Pulmonary artery endothelial cell (primary cell): Measurements from ENCODE around the gene OBSL1. TPM values are rescaled to one million over a fixed set of nuclear protein-coding genes. Genes with fewer than 3 reads are reported as not detected.

Source experiments
- DNase-seq: peaks from one replicate; pipeline ENCODE4 v3.0.0-alpha.2; 2011; ENCODE audit warnings: low read depth, low spot score
- total RNA-seq: library from RNA; depleted of rRNA; stranded (reverse); fragments of >200 nt; gene quantifications from 2 replicates; pipeline ENCODE4 v1.2.3, GENCODE V29; 2014

OBSL1 gene
- total RNA-seq, 1 donor from 2014 or later = 15.6 TPM

DNA sequence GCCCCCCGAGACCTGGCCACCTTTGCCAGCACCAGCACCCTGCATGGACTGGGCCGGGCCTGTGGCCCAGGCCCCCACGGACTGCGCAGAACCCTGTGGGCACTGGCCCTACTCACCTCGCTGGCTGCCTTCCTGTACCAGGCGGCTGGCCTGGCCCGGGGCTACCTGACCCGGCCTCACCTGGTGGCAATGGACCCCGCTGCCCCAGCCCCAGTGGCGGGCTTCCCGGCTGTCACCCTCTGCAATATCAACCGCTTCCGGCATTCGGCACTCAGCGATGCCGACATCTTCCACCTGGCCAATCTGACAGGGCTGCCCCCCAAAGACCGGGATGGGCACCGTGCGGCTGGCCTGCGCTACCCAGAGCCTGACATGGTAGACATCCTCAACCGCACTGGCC, 56.5 kb downstream of the OBSL1 start:
- no peak for DNase-seq

DNA sequence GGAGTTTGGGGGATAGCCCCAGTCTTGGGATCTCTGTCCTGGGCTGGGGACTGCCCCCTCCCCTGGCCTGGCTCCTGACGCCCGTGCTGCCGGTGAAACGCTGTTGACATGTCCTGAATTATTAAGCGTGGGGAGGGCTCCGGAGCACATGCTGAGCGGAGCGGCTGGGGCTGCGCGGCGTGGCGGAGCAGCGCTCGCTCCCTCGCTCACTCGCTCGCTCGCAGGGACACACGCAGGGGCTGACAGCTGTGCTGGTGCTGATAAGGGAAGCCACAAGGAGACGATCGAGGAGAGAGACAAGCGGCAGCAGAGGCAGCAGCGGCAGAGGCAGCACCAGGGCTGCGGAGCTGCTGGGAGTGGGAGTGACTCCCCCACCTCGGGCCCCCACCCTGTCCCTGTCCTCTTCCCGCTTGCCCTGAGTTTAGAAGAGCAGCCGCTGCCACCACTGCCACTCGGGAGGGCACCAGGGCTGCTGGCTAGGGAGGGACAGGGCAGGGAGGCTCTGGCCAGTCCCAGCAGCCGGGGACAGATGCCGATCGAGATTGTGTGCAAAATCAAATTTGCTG, 57.1 kb downstream of the OBSL1 start, which contains the start of gene ASIC4:
TSS of gene ASIC4 (plus strand) at position 287 of the 566 bp plus-strand sequence. CDS start at position 530, 243 bp downstream.
- DNase-seq = no peak

DNA sequence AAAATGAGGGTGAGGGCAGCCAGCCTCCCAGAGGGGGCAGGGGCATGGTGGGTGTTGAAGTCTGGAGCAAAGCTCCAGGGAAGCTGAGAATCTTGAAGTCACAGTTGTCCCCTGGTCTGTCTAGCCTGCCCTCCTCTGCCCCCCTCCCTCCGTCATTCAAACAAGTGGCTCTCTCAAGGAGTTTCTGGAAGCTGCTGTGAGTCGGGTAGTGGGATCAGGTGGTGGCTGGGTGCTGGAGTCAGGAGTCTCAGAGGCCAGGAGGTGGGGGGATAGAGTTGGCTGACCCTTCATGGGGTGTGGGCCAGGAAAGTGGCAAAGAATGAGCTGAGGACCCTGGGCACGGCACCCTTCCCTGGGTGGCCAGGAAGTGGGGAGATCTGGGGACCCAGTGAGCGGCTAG, 57.6 kb downstream of the OBSL1 start:
- no peak for DNase-seq

DNA sequence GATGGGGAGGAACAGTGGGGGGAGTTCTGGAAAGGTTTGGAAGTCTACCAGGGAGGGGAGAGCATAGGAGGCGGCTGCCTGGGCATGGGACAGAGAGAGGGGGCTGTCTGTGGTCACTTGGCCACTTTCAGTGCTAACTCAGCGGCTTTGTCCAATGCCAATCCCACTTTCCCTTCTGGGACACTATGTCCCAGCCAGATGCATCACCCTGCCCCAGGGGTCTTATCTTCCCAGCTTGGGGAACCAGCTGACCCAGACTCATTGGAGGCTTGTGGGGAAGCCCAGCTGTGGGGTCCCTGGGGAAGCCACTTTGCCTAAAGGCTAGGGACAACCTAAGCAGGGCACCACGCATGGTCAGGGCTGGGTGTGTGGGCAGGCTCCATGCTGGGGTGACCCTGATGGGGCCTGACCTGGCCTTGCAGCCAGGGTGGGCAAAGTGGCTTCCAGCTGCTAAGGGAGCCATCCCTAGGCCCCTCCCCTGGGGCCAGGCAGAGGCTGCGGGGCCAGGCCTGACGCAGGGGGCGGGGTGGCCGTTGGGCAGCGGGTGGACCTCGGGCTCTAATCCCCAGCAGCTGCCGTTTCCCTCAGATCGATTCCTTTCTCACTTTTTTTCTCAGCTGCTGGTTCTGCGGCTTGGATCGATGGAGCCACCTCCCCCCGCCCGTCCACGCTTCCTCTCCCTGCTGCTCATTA, 58.7 kb downstream of the OBSL1 start:
- no peak for DNase-seq

DNA sequence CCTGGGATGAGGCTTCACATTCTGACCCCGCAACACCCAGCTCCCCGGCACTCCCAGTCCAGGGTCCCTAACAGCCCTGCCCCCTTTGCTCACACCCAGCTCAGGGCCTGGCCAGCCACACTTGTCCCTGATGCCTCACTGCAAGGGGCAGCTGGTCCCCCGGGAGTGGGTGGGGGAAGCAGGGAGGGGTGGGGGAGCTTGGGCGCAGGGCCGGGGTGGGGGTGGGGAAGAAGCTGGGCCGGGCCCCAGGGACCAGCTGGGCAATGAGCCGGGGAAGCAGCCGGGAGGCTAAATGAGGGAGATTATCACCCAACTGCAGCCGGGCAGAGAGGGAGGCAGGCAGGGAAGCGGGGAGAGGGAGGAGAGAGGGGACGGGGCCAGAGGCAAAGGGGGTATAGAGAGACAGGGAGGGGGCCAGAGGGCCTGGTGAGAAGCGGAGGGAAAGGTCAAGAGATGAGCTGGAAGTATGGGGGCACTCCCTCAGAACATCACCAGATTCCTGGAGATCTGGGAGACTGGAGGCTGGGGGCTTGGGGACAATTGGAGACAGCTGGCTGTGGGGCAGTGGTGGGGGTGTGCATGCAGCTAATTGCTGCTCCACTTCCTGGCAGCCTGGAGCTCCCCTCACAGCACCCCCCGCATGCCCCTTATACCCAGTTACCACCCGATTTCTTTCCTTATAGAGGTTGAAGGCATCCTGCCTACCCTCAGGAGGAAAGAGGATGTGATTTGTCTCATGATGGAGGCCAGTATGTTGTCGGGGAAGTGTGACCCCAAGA, 59.6 kb downstream of the OBSL1 start:
- no peak for DNase-seq

DNA sequence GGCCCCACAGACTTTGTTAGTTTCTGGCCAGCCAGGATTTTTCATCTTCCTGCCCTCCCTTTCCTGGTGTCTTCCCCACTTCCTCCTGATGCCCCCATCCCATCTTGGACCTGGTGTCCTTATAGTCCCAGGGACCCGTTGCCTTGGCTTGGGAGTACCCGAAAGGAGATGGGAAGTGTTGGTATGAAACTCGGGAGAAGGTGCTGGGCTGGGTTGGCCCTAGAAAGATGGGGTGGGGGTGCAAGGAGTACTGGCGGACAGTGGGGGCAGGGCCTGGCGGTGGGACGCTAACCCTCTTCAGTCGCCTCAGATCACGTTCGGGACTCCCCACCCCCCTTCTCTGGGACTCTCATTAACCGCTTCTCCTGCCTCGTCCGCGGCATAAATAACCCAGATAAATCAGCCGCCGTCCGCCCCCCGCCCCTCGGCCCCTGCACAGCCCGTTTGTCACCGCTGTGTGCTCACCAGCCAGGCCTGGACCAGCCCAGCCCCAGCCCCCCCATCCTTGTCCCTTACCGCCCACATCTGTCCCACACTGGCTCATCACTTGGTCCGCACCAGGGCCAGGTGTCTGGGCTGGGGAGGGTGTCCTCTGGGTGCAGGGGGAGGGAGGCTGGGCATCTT, 60.7 kb downstream of the OBSL1 start:
- DNase-seq = no peak

DNA sequence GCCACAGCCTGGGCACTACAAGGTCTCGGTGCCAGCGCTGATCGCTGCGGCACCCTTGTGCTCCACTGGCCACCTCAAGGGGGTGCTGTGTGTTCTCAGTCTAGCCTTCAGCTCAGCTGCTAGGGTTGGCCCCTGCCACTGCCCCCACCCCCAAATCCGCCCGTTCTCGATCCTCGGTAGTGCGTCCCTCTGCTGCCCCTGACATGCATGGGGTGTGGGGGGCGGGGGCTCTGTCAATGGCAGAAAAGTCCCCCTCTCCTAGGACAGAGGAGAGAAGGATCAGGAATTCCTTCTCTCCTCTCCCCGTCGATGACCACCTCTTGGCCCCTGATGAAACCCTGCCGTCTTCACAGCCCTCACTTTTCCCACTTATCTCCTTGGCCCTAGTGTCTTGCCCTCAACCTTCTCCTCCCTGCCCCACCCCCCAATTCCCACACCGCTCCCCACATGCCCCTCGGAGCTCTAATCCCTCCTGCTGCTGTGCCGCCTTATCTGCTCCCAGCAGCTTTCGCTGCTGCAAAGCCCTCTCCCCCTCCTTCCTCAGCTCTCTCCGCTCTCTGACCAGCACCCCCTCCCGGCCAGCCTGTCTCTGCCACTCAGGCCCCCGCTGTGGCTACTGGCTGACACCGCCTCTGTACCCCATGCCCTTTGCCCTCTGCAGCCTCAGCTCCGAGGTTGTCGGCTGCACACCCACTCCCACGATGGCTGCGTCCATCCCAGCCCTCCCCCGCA, 61.4 kb downstream of the OBSL1 start:
- DNase-seq = peak; percentile 17

DNA sequence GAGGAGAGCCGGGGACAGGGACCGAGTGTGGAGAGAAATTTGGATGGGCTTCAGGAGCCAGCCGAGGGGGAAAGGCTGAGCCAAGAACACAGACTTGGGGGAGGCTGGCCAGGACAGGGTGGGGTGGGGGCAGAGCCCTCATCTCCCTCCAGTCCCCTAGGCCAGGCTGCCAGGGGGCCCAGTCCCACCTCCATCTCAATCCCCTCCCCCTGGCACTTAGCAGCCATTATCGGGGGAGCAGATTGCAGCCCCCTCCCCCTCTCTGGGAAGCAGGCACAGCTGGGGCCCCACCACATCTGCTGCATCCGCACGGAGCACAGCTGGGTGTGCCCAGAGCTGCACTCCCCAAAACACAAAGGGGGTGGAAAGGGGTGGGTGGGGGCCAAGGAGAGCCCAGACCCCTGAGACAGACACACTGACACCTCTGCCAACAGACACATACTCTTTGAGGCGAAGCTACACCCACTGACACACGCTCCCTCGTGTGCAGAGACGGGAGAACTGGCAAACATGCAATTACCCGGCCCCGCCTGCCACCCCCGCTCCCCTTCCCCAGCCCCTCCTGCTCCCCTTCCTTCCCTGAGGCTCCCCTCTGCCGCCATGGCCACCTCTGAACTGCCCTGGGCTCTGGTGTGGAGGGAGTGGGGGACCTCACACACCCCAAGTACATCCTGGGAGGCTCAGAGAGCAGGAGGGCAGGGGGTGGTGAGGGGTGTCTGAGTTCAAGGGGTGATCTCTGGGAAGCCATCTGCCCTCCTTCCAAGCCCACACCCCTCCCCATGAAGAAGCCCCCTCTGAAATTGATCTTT, 62.2 kb downstream of the OBSL1 start:
- DNase-seq = no peak

DNA sequence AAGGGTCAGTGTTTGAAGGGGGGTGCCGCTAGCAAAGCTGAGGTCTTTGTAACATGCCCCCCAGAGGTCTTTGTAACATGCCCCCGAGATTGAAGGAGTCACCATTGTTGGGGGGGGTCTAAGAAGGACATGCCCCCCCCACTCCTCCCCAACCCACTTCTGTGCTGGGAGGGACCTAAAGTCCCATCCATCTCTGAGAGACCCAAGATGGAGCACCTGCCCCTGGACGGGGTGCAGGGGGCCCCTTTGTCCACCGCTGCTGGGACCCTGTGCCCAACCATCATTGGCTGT, 63.0 kb downstream of the OBSL1 start:
- no peak for DNase-seq

DNA sequence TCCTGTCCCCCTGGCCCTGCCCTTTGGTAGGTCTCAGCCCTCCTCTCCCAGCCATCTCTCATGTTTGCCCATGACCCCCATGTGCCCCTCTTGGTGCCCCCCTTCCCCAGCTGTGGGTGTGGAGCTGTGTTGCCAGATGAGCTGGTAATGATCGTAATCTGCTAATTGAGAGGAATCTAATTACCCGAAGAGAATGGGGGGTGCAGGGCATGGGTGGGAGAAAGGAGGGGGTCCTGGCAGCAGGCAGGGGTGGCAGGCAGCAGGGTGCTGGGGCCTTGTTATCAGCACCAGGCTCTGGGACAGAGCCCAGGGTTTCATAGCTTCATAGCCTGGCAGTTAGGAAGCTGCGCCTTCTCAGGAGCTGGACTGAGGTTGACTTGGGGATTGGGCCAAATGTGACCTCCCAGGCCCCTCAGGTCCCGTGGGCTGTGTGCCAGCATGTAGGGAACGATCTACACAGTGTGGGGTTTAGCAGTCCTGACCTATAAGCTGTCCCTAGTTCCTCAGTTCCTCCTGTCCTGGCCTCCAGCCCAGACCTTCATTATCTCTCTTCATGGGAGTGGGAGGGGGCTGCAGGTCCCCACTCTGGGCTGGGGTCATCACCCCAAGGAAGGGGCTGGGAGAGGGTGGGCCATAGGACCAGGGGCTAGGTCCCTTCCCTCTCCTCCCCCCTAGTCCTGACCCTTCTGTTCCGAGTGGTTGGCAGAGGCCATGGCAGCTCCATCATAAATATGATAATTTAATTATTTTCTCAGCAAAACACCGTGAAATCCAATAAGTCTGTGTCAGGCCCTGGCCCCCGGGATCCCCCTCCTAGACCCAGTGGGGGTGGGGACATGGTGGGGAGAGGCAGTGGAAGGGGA, 63.5 kb downstream of the OBSL1 start:
- no peak for DNase-seq

DNA sequence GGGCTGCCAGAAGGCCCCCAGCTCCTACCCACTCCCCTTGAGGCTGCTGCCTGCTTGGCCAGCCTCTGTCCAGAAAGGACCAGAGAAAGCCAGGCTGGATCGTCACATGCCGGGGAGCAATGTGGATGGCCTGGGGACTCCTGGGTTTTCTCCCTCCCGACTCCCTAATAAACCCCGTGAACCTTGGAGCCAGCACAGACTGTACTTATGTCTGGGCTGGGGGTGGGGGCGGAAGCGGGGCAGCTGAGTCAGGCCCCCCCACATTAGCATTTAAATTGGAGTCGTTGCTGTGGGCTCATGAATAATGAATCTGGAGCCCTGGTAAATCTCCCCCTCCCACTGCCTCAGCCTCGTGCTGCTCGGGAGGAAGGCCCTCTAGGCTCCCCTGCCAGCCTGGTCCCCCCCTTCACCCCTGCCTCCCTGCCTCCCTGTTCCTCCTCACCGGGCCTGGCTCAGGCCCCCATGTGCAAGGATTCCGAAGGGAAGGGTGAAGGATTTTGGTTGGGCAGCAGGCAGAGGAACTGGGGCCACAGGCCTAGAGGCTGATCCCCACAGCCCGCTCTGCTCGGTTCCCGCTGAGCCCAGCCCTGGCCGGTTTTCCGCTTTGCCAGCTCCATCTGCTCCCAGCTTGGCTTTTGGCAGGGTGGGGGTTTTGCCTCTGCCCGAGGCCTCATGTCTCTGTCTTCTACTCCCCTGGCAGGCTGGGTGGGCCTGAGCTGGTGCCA, 64.4 kb downstream of the OBSL1 start:
- DNase-seq = no peak

DNA sequence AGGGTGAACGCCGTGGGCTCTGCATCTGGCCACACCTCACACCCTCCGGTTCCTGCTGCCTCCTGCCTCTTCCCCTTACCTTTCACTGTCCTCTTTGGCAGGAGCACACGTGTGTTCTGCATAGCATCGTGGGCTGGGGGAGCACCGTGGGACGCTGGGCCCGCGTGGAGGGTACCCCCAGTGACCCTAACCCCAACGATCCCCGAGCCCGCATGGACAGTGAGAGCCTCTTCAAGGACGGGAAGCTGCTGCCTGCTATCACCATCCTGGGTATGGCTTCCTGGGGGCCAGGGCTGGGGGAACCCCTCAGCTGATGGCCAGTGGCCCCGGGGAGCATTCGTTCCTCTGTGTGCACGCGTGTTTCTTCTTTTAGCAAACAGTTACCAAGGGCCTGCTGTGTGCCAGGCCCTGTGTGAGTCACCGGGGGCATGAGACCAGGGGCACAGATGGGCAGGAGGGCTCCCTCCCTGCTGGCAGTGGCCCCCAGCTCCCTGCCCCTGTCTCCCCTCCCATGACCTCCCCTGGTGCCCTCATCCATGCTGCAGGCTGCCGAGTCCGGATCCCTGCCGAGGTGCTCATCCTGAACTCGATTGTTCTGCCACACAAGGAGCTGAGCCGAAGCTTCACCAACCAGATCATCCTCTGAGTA, 65.1 kb downstream of the OBSL1 start:
- no peak for DNase-seq

DNA sequence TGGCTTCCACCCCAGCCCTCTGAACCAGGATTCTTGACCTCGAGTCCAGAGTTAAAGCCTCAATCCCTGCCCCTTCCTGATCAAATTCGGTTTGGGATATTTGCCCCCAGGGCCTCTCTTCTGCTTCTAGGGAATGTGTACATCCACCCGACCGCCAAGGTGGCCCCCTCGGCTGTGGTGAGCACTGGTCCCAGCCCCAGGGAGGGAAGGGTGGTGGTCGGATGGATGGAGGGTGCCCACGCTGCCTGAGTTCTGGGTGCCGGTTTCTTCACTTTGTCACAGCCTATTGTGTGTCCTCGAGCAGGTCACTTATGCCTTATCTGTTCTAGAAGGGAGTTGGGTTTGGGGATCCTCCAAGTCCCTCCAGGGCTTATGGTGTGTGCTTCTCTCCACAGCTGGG, 65.8 kb downstream of the OBSL1 start:
- no peak for DNase-seq

DNA sequence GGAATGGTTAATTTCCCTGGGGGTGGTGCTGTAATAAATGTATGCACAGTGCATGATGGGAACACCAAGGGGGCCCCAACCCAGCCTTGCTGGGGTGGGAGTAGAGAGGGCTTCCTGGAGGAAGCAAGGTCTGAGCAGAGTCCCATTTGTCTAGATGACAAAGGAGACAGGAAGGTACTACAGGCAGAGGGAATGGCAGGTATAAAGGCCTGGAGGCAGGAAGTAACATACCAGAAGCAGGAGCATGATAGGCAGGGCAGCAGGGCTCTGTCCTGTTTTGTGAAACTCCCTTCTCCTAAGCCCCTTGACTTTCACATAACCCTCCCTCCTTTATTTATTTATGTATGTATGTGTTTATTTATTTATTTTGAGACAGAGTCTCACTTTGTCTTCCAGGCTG, 68.7 kb downstream of the OBSL1 start:
- DNase-seq = no peak

DNA sequence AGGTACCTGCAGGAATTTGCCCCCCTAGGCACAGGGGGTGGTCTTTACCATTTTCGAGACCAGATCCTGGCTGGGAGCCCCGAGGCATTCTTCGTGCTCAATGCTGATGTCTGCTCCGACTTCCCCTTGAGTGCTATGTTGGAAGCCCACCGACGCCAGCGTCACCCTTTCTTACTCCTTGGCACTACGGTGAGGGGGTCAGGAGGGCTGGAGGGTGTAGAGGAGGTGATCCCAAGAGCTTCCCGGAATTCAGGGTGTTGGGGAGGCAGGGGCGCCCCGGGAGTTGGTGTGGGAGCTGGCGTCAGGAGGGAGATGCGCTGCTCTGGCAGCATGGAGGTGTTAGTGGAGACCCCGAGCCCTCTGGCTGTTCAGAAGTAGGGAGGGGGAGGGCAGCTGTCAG, 69.5 kb downstream of the OBSL1 start:
- no peak for DNase-seq
